Left colon (tissue), 2 donors: ENCODE data around the gene CNOT6L. TPM values are rescaled to one million over a fixed set of nuclear protein-coding genes. Genes with fewer than 3 reads are reported as not detected.

Experiments
- ATAC-seq: fragments of 200-7000 bp; cut with Tn5 transposase; one replicate; pipeline ENCODE4 v1.9.1; 2020; ENCODE audit warnings: mild to moderate bottlenecking, moderate library complexity
- DNase-seq, 2 donors: peaks; one replicate each; pipeline ENCODE4 v3.0.0-alpha.2; 2020
- intact Hi-C, 2 donors: fragments of 100-400 bp; cut with DNase I in 1 of 2; cut with micrococcal nuclease in 1 of 2; formaldehyde crosslinking; loops; one replicate each; pipeline versions ENCODE4 v1.11.2 to v1.14.0; 2022; cut with DNase I, micrococcal nuclease
- long read RNA-seq: library from polyadenylated mRNA; unstranded; transcript quantifications from one replicate; pipeline ENCODE4 v2.0.0, GENCODE V29; 2021
- total RNA-seq, 2 donors: library from RNA; stranded (reverse); fragmentation: NEBNext Ultra II Directional; extraction: Animal tissue kit (Norgen Biotek cat#: 25700); gene quantifications; one replicate each; pipeline ENCODE4 v1.2.1, GENCODE V29; 2021
- donor health status: DM: no; HTN: no; CAD: no.
- donor health status: DM: yes; HTN: yes; CAD: no.

The CNOT6L gene
- 10 to 100 TPM; 40.2 to 49.8 TPM for total RNA-seq
- long read RNA-seq, partial matches to known transcripts, result 0 of 6 reads
- long read RNA-seq, other reads (novel, unspliced or antisense), result 3 of 6 reads

DNA sequence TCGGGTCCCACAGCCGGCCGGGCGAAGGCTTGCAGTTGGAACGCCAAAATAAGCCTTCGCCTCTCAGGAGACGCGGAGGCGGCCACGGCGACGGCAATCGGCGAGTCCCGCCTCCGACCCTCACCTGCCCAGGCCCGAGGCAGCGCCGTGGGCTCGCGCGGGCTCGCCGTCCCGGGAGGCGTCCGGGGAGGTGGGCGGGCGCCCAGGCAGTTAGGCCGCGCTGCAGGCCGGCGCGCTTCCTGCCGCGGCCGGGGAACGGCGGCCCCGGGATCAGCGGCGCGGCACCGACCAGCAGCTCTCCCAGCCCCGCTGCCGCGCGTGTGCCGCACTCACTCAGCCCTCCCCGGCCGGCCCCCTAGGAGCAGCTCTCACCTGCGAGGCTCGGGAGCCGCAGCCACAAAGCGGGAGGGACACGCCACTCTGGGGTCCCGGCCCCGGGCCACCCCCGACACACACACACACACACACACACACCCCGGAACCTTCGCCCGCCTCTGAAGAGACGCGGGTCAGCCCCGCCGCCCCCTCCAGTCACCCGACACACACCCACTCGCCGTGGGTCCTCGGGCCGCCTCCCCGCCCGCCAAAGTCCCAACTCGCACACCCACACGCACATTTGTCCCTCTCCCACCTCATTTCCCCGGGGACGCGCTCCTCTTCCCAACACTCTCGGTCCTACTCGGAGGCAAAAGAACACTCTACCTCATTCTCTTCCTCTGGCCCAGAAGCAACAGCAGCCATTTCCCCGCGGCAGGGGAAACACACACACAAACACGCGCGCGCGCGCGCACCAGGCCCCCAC lies at the start of gene CNOT6L:
CNOT6L (minus strand) TSS at position 767 of the 802 bp plus-strand sequence; CDS start at position 707, 60 bp downstream.
- intact Hi-C loops, result no loop called here
- DNase-seq, result peak; percentile 65 to 85
- ATAC-seq, result peak; percentile 66

DNA sequence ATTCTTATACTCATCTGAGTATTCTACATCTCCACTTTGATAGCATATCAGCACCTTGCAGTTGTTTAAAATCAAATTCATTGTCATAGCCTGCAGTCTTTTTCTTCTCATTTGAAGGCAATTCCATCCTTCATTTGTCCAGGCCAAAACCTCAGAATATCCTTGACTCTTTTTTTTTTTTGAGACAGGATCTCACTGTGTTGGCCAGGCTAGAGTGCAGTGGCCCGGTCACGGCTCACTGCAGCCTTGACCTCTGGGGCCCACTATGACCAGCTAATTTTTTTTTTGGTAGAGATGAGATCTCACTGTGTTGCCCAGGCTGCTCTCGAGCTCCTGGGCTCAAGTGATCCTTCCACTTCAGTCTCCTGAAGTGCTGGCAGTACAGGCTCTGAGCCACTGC lies 46.1 kb upstream of the CNOT6L start:
- no peak for ATAC-seq
- intact Hi-C loops, result no loop called here

DNA sequence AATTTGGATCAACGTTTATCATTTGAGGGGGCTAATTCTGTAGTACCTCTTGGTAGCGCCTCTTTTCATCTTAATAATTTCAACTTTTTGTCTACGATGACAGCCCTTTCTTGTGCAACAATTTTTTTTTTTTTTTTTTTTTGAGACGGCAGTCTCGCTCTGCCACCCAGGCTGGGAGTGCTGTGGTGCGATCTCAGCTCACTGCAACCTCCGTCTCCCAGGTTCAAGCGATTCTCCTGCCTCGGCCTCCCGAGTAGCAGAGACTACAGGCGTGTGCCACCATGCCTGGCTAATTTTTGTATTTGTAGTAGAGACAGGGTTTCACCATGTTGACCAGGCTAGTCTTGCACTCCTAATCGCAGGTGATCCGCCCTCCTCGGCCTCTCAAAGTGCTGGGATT lies 44.2 kb upstream of the CNOT6L start:
- ATAC-seq (peak; percentile 24), DNase-seq (peak in 1 of 2 donors; percentile 22)
- intact Hi-C loops, result loop anchor here in 1 of 2 donors (5.0 kb wide), 1 partner anchor 41 kb away; no protein-coding TSS in a partner anchor

More for the DNA sequence above, 46.1 kb upstream of the CNOT6L start:
- no peak for DNase-seq

DNA sequence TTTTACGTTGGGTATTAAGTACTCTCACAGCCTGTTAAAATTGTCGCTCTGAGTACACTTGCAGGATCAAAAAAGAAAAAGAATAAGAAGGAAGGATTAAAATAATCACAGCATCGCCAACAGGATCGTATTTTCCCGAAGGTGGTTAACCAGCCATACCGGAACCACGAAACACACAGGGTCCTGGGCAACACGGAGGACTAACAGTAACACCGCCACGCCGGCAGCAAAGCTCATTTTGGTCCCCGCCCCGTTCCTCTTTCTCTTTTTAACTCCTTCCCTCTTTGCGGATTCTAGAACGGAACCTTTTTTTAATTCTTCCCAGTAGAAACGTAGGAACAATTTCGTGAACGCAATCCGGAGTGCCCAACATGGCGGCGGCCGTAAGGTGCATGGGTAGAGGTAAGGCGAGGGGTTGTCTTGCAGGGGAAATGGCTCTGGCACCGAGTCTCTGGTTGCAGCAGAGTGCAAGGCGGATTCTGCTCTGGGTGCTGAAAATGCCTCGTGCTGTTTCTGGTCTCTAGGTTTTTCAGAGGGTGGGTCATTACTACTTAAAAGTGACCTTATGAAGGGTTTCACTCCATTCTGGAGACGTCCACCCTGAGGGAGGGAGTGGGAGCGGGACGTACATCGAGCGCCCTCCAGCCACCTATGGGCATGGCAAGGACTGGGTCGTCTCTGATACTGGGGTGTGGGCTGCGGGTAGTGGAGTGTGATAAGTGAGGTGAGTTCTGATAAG lies 43.5 kb upstream of the CNOT6L start, which contains the start of gene MRPL1:
MRPL1 (plus strand) TSS at position 353 of the 739 bp plus-strand sequence; CDS start at position 372, 19 bp downstream.
- DNase-seq (peak; percentile 90), ATAC-seq (peak; percentile 92)
- intact Hi-C loops, result loop anchor here in 1 of 2 donors (5.0 kb wide), 1 partner anchor 40 kb away; no protein-coding TSS in a partner anchor

DNA sequence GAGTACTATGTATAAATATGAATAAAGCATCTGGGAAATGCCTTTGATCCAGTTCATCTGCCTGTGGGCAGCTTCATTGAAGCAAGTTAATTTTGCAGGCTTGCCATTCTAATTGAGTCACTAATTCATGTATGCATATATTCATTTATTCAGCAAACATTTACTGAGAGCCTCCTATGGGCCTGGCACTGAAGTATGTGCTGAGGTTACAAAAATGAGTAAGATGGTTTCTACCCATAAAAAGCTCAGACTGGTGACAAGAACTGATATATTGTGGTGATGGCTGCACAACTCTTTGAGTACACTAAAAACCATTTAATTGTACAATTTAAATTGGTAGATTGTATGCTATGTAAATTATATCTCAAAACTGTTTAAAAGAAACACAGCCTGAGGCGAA lies 42.3 kb upstream of the CNOT6L start:
- DNase-seq (no peak), ATAC-seq (no peak)
- intact Hi-C loops, result loop anchor here in 1 of 2 donors (5.0 kb wide), 1 partner anchor 39 kb away; no protein-coding TSS in a partner anchor

DNA sequence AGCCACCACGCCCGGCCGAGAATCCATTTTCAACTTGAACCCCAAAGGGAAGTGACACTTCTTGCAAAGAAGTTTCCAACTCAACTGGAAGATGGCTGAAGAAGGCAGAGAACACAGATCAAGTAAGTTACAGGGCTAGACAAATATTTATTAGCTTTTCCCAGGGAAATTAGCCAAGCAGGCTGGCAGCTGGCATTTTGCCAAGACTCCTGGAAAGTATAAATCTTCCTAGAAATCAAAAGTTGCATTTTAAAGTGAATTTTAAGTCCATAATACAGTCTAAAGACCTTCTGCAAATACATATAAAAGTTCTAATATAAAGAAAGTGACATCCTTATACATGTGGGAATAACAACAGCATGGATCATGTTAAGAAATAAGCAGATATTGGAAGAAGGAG lies 40.1 kb upstream of the CNOT6L start:
- intact Hi-C loops, result no loop called here
- ATAC-seq, result no peak

DNA sequence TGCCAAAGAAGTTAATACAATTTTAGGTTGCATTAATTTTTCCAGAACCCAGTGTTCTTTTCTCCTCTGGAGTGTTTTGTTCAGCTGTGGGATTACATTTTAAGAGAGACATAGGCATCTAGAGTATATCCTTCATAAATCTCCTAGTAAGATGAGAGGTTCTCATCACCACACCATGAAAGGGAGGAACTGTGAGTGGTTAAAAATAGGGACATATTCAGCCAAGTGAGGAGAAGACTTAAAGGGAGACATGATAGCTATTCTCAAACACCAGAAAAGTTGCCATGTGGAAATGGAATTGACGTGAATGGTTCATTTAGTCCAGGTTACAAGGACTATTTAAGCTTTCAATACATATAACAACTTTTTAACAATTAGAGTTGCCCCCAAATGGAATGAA lies 37.0 kb upstream of the CNOT6L start:
- no peak for DNase-seq
- intact Hi-C loops, result no loop called here
- ATAC-seq, result no peak

More for the DNA sequence above, 40.1 kb upstream of the CNOT6L start:
- no peak for DNase-seq

DNA sequence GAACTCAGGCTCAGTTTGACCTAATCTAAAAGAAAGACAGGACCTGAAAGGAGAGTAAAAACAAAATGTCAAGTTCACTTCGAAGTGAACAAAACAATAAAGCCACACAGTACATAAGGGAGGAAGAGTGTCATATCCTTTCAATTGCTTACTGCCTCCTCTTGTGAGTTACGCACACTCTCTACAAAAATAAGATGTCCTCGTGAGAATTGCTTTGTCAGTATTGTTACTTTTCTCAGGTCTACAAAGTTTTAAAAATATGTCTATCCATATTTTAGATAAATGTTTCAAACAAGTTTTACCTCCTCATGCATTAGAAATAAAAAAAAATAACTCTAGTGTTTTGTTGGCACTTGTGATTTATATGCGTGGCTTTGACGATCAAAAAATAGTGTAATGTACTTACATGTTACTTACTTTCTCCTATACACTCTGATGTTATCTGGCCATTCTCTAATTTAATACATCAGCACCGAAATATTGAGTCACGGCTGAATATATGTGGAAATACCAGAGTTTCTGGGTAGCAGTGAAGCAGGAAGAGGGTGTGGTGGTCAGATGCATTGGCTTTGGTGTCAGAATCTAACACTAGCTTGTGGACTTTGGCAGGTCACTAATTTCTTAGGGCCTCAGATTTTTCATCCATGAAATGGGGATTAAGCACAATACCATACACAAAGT lies 35.4 kb upstream of the CNOT6L start:
- ATAC-seq (no peak), DNase-seq (no peak)
- intact Hi-C loops, result no loop called here

DNA sequence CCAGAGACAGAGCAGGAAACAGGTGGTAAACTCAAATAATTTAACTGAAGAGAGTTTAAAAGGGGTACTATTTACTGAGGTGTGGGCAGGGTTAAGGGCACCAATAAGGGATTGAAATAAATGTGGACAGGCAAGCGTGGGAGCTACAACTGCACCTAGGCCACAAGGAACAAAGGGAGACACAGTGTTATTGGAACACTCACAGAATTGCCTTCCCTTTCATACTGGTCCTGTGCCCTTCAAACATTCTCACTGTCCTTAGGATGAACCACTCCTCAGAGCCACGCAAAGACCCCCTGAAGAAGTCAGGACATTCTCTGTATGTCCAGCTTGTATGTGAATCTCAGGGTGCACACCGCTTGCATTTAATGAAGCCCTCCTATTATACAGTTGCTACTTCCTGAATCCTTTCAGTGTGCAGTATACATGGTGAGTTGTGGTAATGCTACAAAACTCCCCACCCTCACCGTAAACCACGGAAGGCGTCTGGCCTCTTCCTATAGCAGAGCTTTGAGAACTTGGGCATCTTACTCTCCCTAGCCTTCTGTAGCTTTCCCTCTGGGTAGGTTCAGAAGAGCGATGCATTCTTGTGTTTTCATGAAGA lies 33.8 kb upstream of the CNOT6L start:
- DNase-seq (peak in 1 of 2 donors; percentile 19), ATAC-seq (peak; percentile 62)
- intact Hi-C loops, result no loop called here

DNA sequence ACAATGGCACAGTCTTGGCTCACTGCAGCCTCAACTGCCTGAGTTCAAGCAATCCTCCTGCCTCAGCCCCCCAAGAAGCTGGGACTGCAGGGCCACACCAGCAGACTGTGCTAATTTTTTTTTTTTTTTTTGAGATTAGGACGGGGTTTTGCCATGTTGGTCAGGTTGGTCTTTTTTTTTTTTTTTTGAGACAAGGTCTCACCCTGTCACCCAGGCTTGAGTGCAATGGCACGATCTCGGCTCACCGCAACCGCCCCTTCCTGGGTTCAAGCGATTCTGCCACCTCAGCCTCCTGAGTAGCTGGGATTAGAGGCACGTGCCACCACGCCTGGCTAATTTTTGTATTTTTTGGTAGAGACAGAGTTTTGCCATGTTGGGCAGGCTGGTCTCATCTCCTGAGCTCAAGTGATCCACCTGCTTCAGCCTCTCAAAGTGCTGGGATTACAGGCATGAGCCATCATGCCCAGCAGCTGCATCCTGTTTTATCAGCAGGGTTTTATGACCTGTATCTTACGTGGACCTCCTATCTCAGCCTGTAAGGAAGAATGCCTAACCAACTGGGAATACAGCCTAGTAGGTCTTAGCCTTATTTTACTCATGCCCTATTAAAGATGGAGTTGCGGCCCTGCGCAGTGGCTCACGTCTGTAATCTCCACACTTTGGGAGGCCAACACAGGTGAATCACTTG lies 30.3 kb upstream of the CNOT6L start:
- intact Hi-C loops, result no loop called here
- no peak for DNase-seq

DNA sequence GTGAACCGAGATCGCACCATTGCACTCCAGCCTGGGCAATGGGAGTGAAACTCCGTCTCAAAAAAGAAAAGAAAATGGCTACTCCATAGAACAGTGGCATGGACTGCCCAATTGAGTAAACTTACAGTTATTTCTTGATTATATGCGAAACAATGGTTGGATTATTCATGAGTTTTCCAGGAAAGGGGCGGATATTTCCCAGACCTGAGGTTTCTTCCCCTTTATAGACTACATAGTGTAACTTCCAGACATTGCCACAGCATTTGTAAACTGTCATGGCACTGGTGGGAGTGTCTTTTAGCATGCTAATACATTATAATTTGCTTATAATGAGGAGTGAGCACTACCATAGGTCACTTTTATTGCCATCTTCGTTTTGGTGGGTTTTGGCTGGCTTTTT lies 29.3 kb upstream of the CNOT6L start:
- ATAC-seq, result no peak
- no peak for DNase-seq
- intact Hi-C loops, result no loop called here

More for the DNA sequence above, 30.3 kb upstream of the CNOT6L start:
- ATAC-seq, result no peak

DNA sequence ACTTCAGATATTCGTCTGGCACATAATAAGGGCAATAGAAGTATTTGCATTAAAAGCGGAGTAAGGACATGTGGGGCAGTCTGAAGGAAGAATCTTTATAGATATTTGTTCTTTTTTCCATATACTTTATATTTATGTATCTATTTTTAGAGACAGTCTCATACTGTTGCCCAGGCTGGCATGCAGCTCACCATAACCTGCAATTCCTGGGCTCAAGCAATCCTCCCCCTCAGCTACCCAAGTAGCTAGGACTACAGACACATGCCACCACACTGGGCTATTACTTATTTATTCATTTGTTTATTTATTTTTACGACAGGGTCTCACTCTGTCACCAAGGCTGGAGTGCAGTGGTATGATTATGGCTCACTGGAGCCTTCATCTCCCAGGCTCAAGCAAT lies 26.8 kb upstream of the CNOT6L start:
- no peak for DNase-seq
- intact Hi-C loops, result no loop called here
- ATAC-seq, result no peak

DNA sequence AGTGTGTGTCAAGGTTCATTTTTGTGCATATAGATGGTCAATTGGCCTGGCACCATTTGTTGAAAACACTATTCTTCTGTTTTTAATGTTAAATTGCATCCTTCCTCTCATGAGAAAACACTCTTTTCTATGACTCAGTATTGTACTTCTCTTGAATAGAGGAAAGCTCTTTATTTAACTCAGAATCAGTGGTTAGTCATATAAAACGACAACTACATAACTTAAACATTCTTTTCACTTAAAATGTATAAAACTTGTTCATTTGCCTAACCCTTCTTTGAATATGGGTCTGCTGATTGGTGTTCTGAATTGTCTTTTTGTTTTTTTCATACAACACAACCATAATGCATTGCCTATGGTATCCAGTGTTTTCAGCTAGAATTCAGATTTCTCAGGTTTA lies 26.2 kb upstream of the CNOT6L start:
- intact Hi-C loops, result no loop called here
- no peak for ATAC-seq
- no peak for DNase-seq

DNA sequence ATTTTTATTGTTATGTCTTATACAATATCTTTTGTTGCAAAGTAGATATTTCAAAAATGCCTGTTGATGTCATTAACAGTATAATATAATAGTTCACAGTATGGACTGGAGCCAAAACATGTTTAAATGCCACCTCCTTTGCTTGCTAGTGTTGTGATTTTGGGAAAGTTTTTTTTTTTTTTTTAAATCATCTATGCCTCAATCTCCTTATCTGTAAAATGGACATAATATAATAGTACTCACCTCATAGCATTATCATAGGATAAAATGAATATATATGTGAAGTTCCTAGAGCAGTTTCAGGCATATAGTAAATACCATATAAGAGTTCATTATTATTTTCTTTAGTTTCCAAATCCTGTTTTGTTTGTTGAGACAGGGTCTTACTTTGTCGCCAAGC lies 25.2 kb upstream of the CNOT6L start:
- intact Hi-C loops, result no loop called here
- DNase-seq (no peak), ATAC-seq (no peak)

DNA sequence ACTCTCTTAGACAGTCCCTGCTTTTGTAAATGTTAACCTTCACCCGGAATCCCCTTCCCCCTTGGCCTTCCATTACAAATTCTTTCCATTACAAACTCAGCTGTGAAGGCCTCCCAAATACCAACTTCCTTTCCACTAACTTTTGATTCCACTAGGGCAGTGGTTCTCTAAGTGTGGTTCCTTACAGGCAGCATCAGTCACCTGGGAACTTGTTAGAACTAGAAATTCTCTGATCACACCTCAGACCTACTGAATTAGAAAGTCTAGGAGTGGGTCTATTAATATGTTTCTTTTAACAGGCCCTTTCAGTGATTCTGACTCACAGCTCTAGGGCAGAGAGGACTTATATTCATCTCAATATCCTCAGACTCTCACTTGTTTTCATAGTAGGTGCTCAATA lies 24.5 kb upstream of the CNOT6L start:
- intact Hi-C loops, result no loop called here
- ATAC-seq, result no peak

DNA sequence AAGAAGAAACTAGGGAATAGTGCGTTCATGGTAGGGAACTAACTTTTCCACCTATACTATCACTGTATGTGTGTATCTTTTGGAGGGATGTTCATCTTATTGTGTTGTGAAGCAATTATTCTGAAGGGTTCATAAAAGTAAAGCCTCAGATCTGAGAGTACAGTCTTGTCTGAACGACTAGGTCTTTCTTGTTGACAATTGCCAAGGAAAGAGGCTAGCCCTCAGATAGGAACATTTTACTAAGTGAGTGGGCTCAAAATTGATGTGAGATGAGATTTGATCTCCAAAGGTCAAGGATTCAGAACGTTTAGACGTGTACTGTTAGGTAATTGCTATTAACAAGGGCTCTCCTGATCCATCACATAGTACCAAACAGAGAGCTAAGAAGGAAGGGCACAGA lies 15.2 kb upstream of the CNOT6L start:
- DNase-seq (no peak), ATAC-seq (no peak)
- intact Hi-C loops, result no loop called here

More for the DNA sequence above, 24.5 kb upstream of the CNOT6L start:
- no peak for DNase-seq

DNA sequence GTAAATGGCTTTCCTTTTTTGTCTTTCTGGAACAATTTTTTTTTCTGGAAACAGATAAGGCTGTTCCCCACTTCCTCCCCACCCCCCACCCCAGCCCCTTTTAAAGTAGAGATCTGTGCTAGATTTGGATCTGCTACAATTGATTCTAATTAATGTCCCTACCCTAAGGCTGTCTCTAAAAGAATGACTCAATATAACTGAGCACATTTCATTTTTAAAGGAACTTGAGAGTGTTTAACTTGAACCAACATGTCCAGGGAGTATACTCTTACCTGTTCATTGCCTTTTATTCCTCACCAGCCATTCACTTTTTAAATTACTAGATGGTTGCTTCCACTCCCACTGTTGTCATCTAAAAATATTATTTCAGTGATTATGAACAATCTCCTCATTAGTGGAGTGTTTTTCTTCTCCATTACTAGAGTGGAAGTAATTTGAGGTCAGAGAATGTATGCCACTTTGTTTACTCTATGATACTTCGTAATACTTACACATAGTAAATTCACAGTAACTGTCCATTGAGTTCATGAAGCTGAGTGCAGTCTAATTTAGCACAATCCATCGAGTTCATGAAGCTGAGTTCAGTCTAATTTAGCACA lies 14.1 kb upstream of the CNOT6L start:
- DNase-seq, result no peak
- intact Hi-C loops, result no loop called here
- no peak for ATAC-seq

DNA sequence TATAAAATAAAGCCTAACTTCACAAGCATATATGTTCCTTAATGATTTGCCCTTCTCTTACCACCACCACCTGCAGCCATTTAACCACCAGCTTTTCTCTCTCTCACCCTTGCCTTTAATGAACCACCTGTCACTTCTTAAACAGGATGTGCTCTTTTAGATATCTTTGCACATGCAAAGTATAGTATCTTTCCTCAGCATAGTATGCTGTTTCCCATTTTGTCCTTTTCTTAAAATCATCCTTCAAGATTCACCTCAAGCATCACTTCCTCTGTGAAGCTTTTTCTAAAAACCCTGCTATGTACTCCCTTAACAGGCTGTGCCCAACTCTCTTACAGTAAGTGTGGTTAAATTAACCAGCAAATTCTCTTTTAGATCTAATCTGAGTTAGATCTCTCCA lies 8.2 kb upstream of the CNOT6L start:
- intact Hi-C loops, result no loop called here
- no peak for DNase-seq
- ATAC-seq, result no peak
